HFF-Myc (cell line): ENCODE data around the gene GNB1L.

Experiments
- DNase-seq: peaks from one replicate; pipeline ENCODE4 v3.0.0-alpha.2; 2011; ENCODE audit warnings: low read depth; ENCODE audit errors: extremely low read depth
- H3K4me3 ChIP-seq: replicated peaks from 2 replicates; pipeline ENCODE4 v1.5.1; 2011; ENCODE audit warnings: low read depth, mild to moderate bottlenecking, control low read depth, low read length
- CTCF ChIP-seq: IDR thresholded peaks from 2 replicates; pipeline ENCODE4 v1.5.1; 2012; ENCODE audit warnings: mild to moderate bottlenecking, low read depth, low read length, control low read depth; ENCODE audit errors: missing control alignments

Gene GNB1L

GRCh38 chr22:19735665-19736510 lies 118.8 kb downstream of the GNB1L start:
- no peak for TF ChIP-seq CTCF
- no peak overlapping the region for H3K4me3 ChIP-seq
- DNase-seq, result no peak

- no peak for DNase-seq
- TF ChIP-seq CTCF, result no peak
- H3K4me3 ChIP-seq, result no peak overlapping the region
These were observed 119.8 kb downstream of the GNB1L start for GRCh38 chr22:19734837-19735382.

GRCh38 chr22:19734163-19734562 lies 120.5 kb downstream of the GNB1L start:
- H3K4me3 ChIP-seq, result no peak overlapping the region
- no peak for DNase-seq
- no peak for TF ChIP-seq CTCF

- TF ChIP-seq CTCF, result no peak
- no peak for DNase-seq
- no peak overlapping the region for H3K4me3 ChIP-seq
These were observed 120.9 kb downstream of the GNB1L start for GRCh38 chr22:19733755-19734154.
